OCI-LY3 (cell line): Measurements from ENCODE around the gene GGT1.
"Not testable (repeated sequence)": the region's sequence is repeated elsewhere in the genome, so short reads cannot be mapped to it uniquely, and the experiment has no call there.

Experiments used
- H2AFZ ChIP-seq: fragments of 200-600, 300-600 bp; shearing (Covaris generic); 2 replicates; pipeline ENCODE4 v1.6.0; 2014; ENCODE audit warnings: antibody characterized with exemption, low read depth, low read length
- H3K27ac ChIP-seq: fragments of 200-600, 300-600 bp; sonication (generic); 2 replicates; pipeline ENCODE4 v1.5.1; 2014; ENCODE audit warnings: mild to moderate bottlenecking, low read length, moderate library complexity, mixed read lengths
- H3K27me3 ChIP-seq: fragments of 200-600, 300-600 bp; sonication (generic); 2 replicates; pipeline ENCODE4 v1.6.1; 2014; ENCODE audit warnings: low read depth, low read length, mixed read lengths
- H3K36me3 ChIP-seq: fragments of 200-600, 300-600 bp; sonication (generic); replicated peaks from 2 replicates; pipeline ENCODE3; 2014; ENCODE audit warnings: low read depth, low read length, mixed read lengths
- H3K4me1 ChIP-seq: fragments of 300-600, 200-600 bp; sonication (generic); 2 replicates; pipeline ENCODE4 v1.6.1; 2014; ENCODE audit warnings: low read length, mixed read lengths
- H3K4me2 ChIP-seq: fragments of 200-600, 300-600 bp; sonication (generic); 2 replicates; pipeline ENCODE4 v1.6.1; 2014; ENCODE audit warnings: low read length, mixed read lengths
- H3K4me3 ChIP-seq: fragments of 300-600, 200-600 bp; sonication (generic); 2 replicates; pipeline ENCODE4 v1.5.1; 2014; ENCODE audit warnings: antibody characterized with exemption, mild to moderate bottlenecking, low read length, moderate library complexity
- H3K79me2 ChIP-seq: fragments of 300-600, 200-600 bp; shearing (Covaris generic); 2 replicates; pipeline ENCODE4 v1.6.1; 2014; ENCODE audit warnings: mild to moderate bottlenecking, low read length, mixed read lengths
- H3K9ac ChIP-seq: fragments of 300-600, 200-600 bp; shearing (Covaris generic); 2 replicates; pipeline ENCODE4 v1.6.0; 2014; ENCODE audit warnings: mild to moderate bottlenecking, low read length, moderate library complexity
- H3K9me3 ChIP-seq: fragments of 200-600, 300-600 bp; shearing (Covaris generic); 2 replicates; pipeline ENCODE4 v1.6.1; 2014; ENCODE audit warnings: low read length, mixed read lengths; ENCODE audit not compliant: insufficient read depth
- H4K20me1 ChIP-seq: fragments of 200-600, 300-600 bp; sonication (generic); 2 replicates; pipeline ENCODE4 v1.6.1; 2016; ENCODE audit warnings: low read length, mixed read lengths; ENCODE audit not compliant: insufficient read depth
- EZH2phosphoT487 ChIP-seq: fragments of 200-600 bp; shearing (Covaris generic); IDR thresholded peaks from 2 replicates; pipeline ENCODE4 v1.6.1; 2018; ENCODE audit warnings: antibody characterized with exemption, mixed run types, low read depth
- TF ChIP-seq, protein P1 (sequence below): fragments of 200-600, 300-600 bp; sonication (generic); IDR thresholded peaks from 2 replicates; pipeline ENCODE4 v1.5.1; 2014; ENCODE audit warnings: antibody characterized with exemption, low read length, low read depth

Gene GGT1

DNA sequence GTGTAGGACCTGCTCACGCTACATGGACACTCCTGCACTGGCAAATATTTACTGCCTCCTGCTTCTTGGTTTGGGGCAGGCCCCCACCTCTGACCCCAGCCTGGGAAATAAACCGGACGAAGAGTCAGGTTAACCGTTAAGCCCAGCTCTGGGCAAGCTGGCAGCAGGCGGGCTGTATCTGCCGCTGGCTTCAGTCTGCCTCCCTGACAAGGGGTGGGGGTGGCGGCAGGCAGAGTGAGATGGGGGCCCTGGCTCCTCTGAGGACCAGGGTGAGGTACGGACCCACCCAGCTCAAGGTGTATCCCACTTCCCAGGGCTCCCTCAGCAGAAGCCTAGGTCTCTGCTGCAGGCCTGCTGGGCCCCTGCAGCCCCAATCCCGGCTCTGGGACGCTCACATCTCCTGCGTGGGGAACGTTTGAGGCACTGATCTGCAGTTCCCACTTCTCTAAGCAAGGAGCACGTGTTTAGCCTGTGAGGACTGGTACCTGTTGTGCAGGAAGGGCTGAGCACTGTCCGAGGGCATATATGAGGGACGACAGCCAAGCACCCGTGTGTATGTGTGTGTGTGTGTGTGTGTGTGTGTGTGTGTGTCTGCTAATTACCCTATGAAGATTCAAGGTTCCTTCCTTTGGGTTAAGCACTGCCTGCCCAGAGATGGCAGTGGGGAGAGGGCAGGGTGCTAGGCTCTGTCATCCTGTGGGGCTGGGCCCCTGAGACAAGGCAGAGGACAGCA lies 9.0 kb upstream of the GGT1 start:
- Histone ChIP-seq H3K9ac (no peak overlapping the region), H2AFZ (no peak overlapping the region), H3K79me2 (no peaks in the 10 kb centered on the region), H3K36me3 (no peaks in the 10 kb centered on the region), H3K4me3 (no peak overlapping the region), H3K4me1 (0 out of 2 replicates have a peak, but pooled peaks cover 3% of the 10 kb centered on the region), H3K27me3 (no peaks in the 10 kb centered on the region), H3K4me2 (no peak overlapping the region), H3K27ac (no peak overlapping the region), H4K20me1 (no peaks in the 10 kb centered on the region), H3K9me3 (no peaks in the 10 kb centered on the region)
- TF ChIP-seq EZH2phosphoT487: no peak
- TF ChIP-seq, protein P1, sequence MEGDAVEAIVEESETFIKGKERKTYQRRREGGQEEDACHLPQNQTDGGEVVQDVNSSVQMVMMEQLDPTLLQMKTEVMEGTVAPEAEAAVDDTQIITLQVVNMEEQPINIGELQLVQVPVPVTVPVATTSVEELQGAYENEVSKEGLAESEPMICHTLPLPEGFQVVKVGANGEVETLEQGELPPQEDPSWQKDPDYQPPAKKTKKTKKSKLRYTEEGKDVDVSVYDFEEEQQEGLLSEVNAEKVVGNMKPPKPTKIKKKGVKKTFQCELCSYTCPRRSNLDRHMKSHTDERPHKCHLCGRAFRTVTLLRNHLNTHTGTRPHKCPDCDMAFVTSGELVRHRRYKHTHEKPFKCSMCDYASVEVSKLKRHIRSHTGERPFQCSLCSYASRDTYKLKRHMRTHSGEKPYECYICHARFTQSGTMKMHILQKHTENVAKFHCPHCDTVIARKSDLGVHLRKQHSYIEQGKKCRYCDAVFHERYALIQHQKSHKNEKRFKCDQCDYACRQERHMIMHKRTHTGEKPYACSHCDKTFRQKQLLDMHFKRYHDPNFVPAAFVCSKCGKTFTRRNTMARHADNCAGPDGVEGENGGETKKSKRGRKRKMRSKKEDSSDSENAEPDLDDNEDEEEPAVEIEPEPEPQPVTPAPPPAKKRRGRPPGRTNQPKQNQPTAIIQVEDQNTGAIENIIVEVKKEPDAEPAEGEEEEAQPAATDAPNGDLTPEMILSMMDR: no peak

DNA sequence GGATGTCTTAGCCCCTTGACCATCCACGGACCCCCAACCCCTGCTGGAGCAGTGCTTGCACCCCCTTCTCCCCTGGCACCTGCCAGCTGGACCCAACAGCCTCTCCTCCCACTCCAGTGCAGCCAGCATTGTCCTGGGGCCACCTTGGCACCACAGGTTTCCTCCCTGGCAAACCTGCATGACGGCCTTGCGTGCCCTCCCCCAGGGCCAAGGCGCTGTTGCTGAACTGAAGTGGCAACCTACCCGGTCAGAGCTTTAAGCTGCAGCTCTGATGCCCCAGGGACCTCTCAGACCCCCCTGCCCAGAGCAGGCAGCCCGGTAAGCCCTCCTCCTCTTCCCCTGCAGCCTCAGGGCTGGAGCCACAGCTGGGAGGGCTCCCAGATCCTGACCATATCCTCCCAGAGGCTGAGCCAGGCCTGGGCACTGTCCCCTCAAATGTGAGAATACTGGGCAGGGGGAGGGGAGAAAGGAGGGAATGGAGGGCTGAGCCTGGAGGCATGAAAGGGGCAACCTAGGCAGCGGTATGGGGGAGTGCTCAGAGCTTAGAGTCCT lies 8.3 kb upstream of the GGT1 start:
- no peak overlapping the region for H3K27ac ChIP-seq
- H3K4me3 ChIP-seq: no peak overlapping the region
- H3K4me2 ChIP-seq: no peak overlapping the region

DNA sequence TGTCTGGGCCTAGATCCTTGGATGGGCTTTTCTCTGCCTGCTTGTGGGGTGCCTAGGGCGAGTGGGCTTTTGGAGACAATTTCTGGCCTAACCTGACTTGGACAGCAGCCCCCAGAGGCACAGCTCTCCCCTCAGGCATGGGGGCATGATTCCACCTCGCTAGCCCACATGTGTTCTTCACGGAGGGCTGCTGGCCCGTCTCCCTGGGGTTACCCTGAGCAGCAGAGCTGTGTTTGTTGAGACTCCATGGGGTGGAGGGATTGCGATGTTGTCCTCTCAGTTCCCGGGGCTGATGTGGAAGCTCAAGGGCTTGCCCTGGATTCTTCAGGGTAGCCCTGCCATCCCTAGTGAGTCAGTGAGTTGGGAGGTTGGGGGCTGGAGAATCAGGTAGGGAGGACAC lies 7.8 kb upstream of the GGT1 start:
- Histone ChIP-seq H3K79me2 (no peaks in the 10 kb centered on the region), H4K20me1 (no peaks in the 10 kb centered on the region), H3K9me3 (no peaks in the 10 kb centered on the region), H2AFZ (no peak overlapping the region), H3K27ac (no peak overlapping the region), H3K9ac (no peak overlapping the region), H3K36me3 (no peaks in the 10 kb centered on the region), H3K4me1 (0 out of 2 replicates have a peak, but pooled peaks cover 3% of the 10 kb centered on the region), H3K27me3 (no peaks in the 10 kb centered on the region), H3K4me3 (no peak overlapping the region), H3K4me2 (no peak overlapping the region)
- TF ChIP-seq, protein P1: no peak
- no peak for TF ChIP-seq EZH2phosphoT487

More for the DNA sequence above, 8.3 kb upstream of the GGT1 start:
- Histone ChIP-seq H4K20me1 (no peaks in the 10 kb centered on the region), H3K27me3 (no peaks in the 10 kb centered on the region), H3K36me3 (no peaks in the 10 kb centered on the region), H3K9me3 (no peaks in the 10 kb centered on the region), H3K4me1 (0 out of 2 replicates have a peak, but pooled peaks cover 3% of the 10 kb centered on the region), H2AFZ (no peak overlapping the region), H3K9ac (no peak overlapping the region), H3K79me2 (no peaks in the 10 kb centered on the region)
- TF ChIP-seq, protein P1: no peak
- no peak for TF ChIP-seq EZH2phosphoT487

DNA sequence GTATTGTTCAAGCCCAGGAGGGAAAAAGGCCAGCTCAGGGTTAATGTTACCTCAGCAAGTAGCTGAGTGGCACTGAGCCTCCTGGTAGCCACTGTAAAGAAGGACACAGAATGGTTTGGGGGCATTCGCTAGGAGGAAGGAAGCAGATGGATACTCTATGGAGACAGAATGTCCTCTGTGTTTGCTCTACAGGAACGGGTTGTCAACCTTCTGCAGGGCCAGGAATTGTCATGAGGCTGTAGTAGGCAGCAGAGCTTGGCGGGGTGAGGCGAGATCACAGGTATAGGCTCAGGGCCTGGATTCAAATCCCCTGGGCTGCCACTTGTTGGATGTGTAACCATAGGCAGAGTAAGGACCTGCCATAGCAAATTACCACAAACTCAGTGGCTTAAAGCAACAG lies 7.1 kb upstream of the GGT1 start:
- H3K9me3 ChIP-seq: no peaks in the 10 kb centered on the region

DNA sequence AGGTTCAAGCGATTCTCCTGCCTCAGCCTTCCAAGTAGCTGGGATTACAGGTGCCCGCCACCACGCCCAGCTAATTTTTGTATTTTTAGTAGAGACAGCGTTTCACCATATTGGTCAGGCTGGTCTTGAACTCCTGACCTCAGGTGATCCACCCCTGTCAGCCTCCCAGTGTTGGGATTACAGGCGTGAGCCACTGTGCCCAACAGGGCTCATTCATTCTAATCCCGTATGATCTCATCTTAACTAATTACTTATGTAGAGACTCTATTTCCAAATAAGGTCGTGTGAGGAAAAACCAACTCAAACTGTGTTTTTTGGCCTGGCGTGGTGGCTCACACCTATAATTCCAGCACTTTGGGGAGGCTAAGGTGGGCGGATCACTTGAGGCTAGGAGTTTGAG lies 5.9 kb upstream of the GGT1 start:
- not testable (repeated sequence) for H3K4me2 ChIP-seq, H3K4me3 ChIP-seq, H4K20me1 ChIP-seq, H3K9ac ChIP-seq, H3K79me2 ChIP-seq, H3K27me3 ChIP-seq, H3K4me1 ChIP-seq, H3K36me3 ChIP-seq, H3K9me3 ChIP-seq, H3K27ac ChIP-seq, H2AFZ ChIP-seq

More for the DNA sequence above, 7.1 kb upstream of the GGT1 start:
- H3K79me2 ChIP-seq: no peaks in the 10 kb centered on the region
- no peak overlapping the region for H3K4me2 ChIP-seq
- 0 out of 2 replicates have a peak, but pooled peaks cover 3% of the 10 kb centered on the region for H3K4me1 ChIP-seq
- H3K27me3 ChIP-seq: no peaks in the 10 kb centered on the region
- H2AFZ ChIP-seq: no peak overlapping the region
- H4K20me1 ChIP-seq: no peaks in the 10 kb centered on the region
- H3K27ac ChIP-seq: no peak overlapping the region
- no peak overlapping the region for H3K9ac ChIP-seq
- no peaks in the 10 kb centered on the region for H3K36me3 ChIP-seq
- no peak for TF ChIP-seq EZH2phosphoT487
- TF ChIP-seq, protein P1: no peak
- no peak overlapping the region for H3K4me3 ChIP-seq
